Measurements from ENCODE around the gene PPP6R1.

PPP6R1 gene

GRCh38 chr19:55283548-55284377, 24.9 kb upstream of the PPP6R1 start, which contains the start of gene BRSK1:
Gene BRSK1 (plus strand): TSS chr19:55283997. CDS start chr19:55284443, 446 bp downstream.
- DNase-seq: peak; percentile 65

- peak; percentile 63 for DNase-seq
These were observed 21.2 kb upstream of the PPP6R1 start, which contains the start of gene HSPBP1 for GRCh38 chr19:55279770-55280643. Gene HSPBP1 (minus strand): TSS chr19:55280110. CDS start chr19:55279608, 502 bp downstream.

GRCh38 chr19:55279340-55279739, 20.5 kb upstream of the PPP6R1 start:
- no peak for DNase-seq

- no peak for DNase-seq
These were observed 19.7 kb upstream of the PPP6R1 start for GRCh38 chr19:55278391-55279135.

GRCh38 chr19:55277494-55277893, 18.7 kb upstream of the PPP6R1 start:
- DNase-seq: no peak

- no peak for DNase-seq
These were observed 18.1 kb upstream of the PPP6R1 start for GRCh38 chr19:55276720-55277430.

GRCh38 chr19:55275851-55276719, 17.3 kb upstream of the PPP6R1 start:
- DNase-seq: no peak

GRCh38 chr19:55273978-55274707, 15.3 kb upstream of the PPP6R1 start:
- DNase-seq: no peak

GRCh38 chr19:55272142-55272541, 13.3 kb upstream of the PPP6R1 start:
- DNase-seq: no peak

- no peak for DNase-seq
These were observed 11.5 kb upstream of the PPP6R1 start for GRCh38 chr19:55270172-55270942.

- no peak for DNase-seq
These were observed 10.5 kb upstream of the PPP6R1 start for GRCh38 chr19:55269299-55269698.

- DNase-seq: no peak
These were observed 8.0 kb upstream of the PPP6R1 start for GRCh38 chr19:55266840-55267239.

GRCh38 chr19:55266404-55266803, 7.6 kb upstream of the PPP6R1 start:
- no peak for DNase-seq

- no peak for DNase-seq
These were observed 7.0 kb upstream of the PPP6R1 start for GRCh38 chr19:55265723-55266386.

- no peak for DNase-seq
These were observed 6.4 kb upstream of the PPP6R1 start for GRCh38 chr19:55265173-55265572.

GRCh38 chr19:55264531-55264930, 5.7 kb upstream of the PPP6R1 start:
- no peak for DNase-seq

- no peak for DNase-seq
These were observed 3.5 kb upstream of the PPP6R1 start for GRCh38 chr19:55262359-55262758.

GRCh38 chr19:55261671-55262126, 2.9 kb upstream of the PPP6R1 start:
- no peak for DNase-seq
